HCT116 (cell line): ENCODE data around the gene DPP6. TPM values are rescaled to one million over a fixed set of nuclear protein-coding genes. Genes with fewer than 3 reads are reported as not detected.

Experiments
- ATAC-seq: fragments of 200-7000 bp; cut with Tn5 transposase; 2 replicates; pipeline ENCODE4 v1.9.1; 2020; ENCODE audit warnings: mild to moderate bottlenecking, moderate library complexity
- BruUV-seq: library from RNA; stranded (reverse); fragments of 400-500 nt; replicated peaks from 2 replicates; lab custom pipeline; 2021; lab: Mats Ljungman, UMichigan
- CTCF ChIA-PET: fragments of 300-600 bp; sonication (Branson Sonifier 250); formaldehyde crosslinking; loops from one replicate; lab custom pipeline; 2021; ENCODE audit warnings: antibody characterized with exemption; lab: Charles Lee
- POLR2A ChIA-PET: fragments of 300-600, 350-600 bp; sonication (Branson Sonifier 250); formaldehyde crosslinking; loops from one replicate; lab custom pipeline; 2021; ENCODE audit warnings: antibody characterized with exemption; lab: Charles Lee
- RAD21 ChIA-PET, 2 experiments: fragments of 300-600 bp; sonication (Branson Sonifier 250); formaldehyde crosslinking; loops; one replicate each; lab custom pipeline; 2023; ENCODE audit warnings: low total read pairs in 2 of 2; ENCODE audit not compliant: uncharacterized antibody in 2 of 2, unreplicated experiment in 2 of 2, low non-redundant PET in 1 of 2; lab: Charles Lee
- DNase-seq: peaks from one replicate; pipeline ENCODE4 v3.0.0-alpha.2; 2010; ENCODE audit warnings: low read depth, low spot score
- H2AFZ ChIP-seq: fragments of 200-600 bp; shearing (Covaris generic), sonication (generic); 2 replicates; pipeline ENCODE4 v1.6.1; 2017; ENCODE audit warnings: low read depth, mixed run types, mixed read lengths, antibody characterized with exemption, low read length; ENCODE audit not compliant: poor library complexity, severe bottlenecking
- H3K27ac ChIP-seq: 2 replicates; pipeline ENCODE4 v1.5.1; 2012; ENCODE audit warnings: low read depth, low read length
- H3K27me3 ChIP-seq: fragments of 200-600 bp; sonication (generic); 2 replicates; pipeline ENCODE4 v1.6.1; 2016; ENCODE audit warnings: mixed run types, low read length, mixed read lengths; ENCODE audit not compliant: insufficient read depth
- H3K36me3 ChIP-seq, 2 experiments: fragments of 200-500 bp in 1 of 2; fragments of 200-600 bp in 1 of 2; sonication (Bioruptor generic) in 1 of 2; sonication (generic) in 1 of 2; 2 replicates each; pipeline versions ENCODE4 v1.5.1 to v1.6.1; 2014 to 2016; ENCODE audit warnings: low read length in 2 of 2, inconsistent platforms in 1 of 2, mixed read lengths in 1 of 2, mixed run types in 1 of 2; ENCODE audit not compliant: insufficient read depth in 2 of 2, control insufficient read depth in 1 of 2
- H3K4me1 ChIP-seq, 2 experiments: fragments of 200-600 bp in 1 of 2; sonication (generic) in 1 of 2; 2 replicates each; pipeline versions ENCODE4 v1.5.1 to v1.6.1; 2012 to 2017; ENCODE audit warnings: low read length in 2 of 2, inconsistent platforms in 1 of 2, mild to moderate bottlenecking in 1 of 2, mixed read lengths in 1 of 2, mixed run types in 1 of 2, moderate library complexity in 1 of 2; ENCODE audit not compliant: insufficient read depth in 2 of 2, control insufficient read depth in 1 of 2
- H3K4me2 ChIP-seq: fragments of 200-600 bp; sonication (generic); 2 replicates; pipeline ENCODE4 v1.6.1; 2017; ENCODE audit warnings: mixed run types, low read length, mixed read lengths
- H3K4me3 ChIP-seq, 2 experiments: fragments of 200-600 bp in 1 of 2; sonication (generic) in 1 of 2; replicated peaks in 1 of 2; 2 replicates each; pipeline ENCODE4 v1.5.1; 2011 to 2016; ENCODE audit warnings: low read length in 2 of 2, control low read depth in 1 of 2, low read depth in 1 of 2, mild to moderate bottlenecking in 1 of 2, mixed read lengths in 1 of 2, mixed run types in 1 of 2
- H3K79me2 ChIP-seq: fragments of 200-600 bp; sonication (generic); 2 replicates; pipeline ENCODE4 v1.6.1; 2017; ENCODE audit warnings: mild to moderate bottlenecking, mixed run types, low read length, moderate library complexity, mixed read lengths; ENCODE audit not compliant: insufficient read depth
- H3K9ac ChIP-seq: fragments of 200-600 bp; sonication (generic); 2 replicates; pipeline ENCODE4 v1.6.1; 2016; ENCODE audit warnings: low read length, mixed read lengths
- H3K9me2 ChIP-seq: fragments of 200-600 bp; sonication (generic), shearing (Covaris generic); 2 replicates; pipeline ENCODE4 v1.6.1; 2017; ENCODE audit warnings: mixed run types, mild to moderate bottlenecking, moderate library complexity; ENCODE audit not compliant: insufficient read depth
- H3K9me3 ChIP-seq, 2 experiments: fragments of 200-500 bp in 1 of 2; fragments of 200-600 bp in 1 of 2; sonication (Bioruptor generic) in 1 of 2; sonication (generic) in 1 of 2; 2 replicates each; pipeline ENCODE4 v1.6.1; 2014 to 2017; ENCODE audit warnings: low read length in 2 of 2, mixed read lengths in 2 of 2, inconsistent platforms in 1 of 2, low read depth in 1 of 2, mild to moderate bottlenecking in 1 of 2, mixed run types in 1 of 2, moderate library complexity in 1 of 2; ENCODE audit not compliant: control insufficient read depth in 1 of 2, insufficient read depth in 1 of 2
- H4K20me1 ChIP-seq: fragments of 200-600 bp; sonication (generic), shearing (Covaris generic); 2 replicates; pipeline ENCODE4 v1.6.1; 2017; ENCODE audit warnings: mixed run types, mild to moderate bottlenecking, moderate library complexity; ENCODE audit not compliant: insufficient read depth
- ATF3 ChIP-seq: IDR thresholded peaks from 2 replicates; pipeline ENCODE4 v1.6.1; 2012
- CEBPB ChIP-seq: IDR thresholded peaks from 2 replicates; pipeline ENCODE4 v1.6.1; 2012; ENCODE audit warnings: low read depth
- CTCF ChIP-seq, 3 experiments: fragments of 200-600 bp in 1 of 3; sonication (generic) in 1 of 3; IDR thresholded peaks in 2 of 3; conservative IDR thresholded peaks in 1 of 3; 2 replicates each; pipeline ENCODE4 v1.5.1; 2012 to 2017; ENCODE audit warnings: low read depth in 2 of 3, low read length in 2 of 3, antibody characterized with exemption in 1 of 3, borderline replicate concordance in 1 of 3, control low read depth in 1 of 3, mild to moderate bottlenecking in 1 of 3, mixed read lengths in 1 of 3, mixed run types in 1 of 3, moderate library complexity in 1 of 3; ENCODE audit not compliant: insufficient read depth in 1 of 3
- ELF1 ChIP-seq: IDR thresholded peaks from 2 replicates; pipeline ENCODE4 v1.6.1; 2012; ENCODE audit warnings: low read depth, borderline replicate concordance
- EZH2phosphoT487 ChIP-seq: fragments of 200-600 bp; IDR thresholded peaks from 2 replicates; pipeline ENCODE4 v1.6.1; 2018; ENCODE audit warnings: antibody characterized with exemption, borderline replicate concordance
- JUND ChIP-seq: IDR thresholded peaks from 2 replicates; pipeline ENCODE4 v1.6.1; 2012
- POLR2AphosphoS5 ChIP-seq: IDR thresholded peaks from 2 replicates; pipeline ENCODE4 v1.6.1; 2011; ENCODE audit warnings: mild to moderate bottlenecking, low read depth, low read length, moderate library complexity
- SIN3A ChIP-seq: IDR thresholded peaks from 2 replicates; pipeline ENCODE4 v1.6.1; 2012; ENCODE audit warnings: low read depth
- SP1 ChIP-seq: IDR thresholded peaks from 2 replicates; pipeline ENCODE4 v1.6.1; 2012; ENCODE audit warnings: low read depth
- SRF ChIP-seq: IDR thresholded peaks from 2 replicates; pipeline ENCODE4 v1.6.1; 2012; ENCODE audit warnings: low read depth
- YY1 ChIP-seq: IDR thresholded peaks from 2 replicates; pipeline ENCODE4 v1.6.1; 2011; ENCODE audit warnings: low read length, low read depth, moderate library complexity, mild to moderate bottlenecking; ENCODE audit not compliant: insufficient replicate concordance; ENCODE audit errors: extremely low read depth
- ZBTB33 ChIP-seq: IDR thresholded peaks from 2 replicates; pipeline ENCODE4 v1.6.1; 2011; ENCODE audit warnings: mild to moderate bottlenecking, low read length, moderate library complexity; ENCODE audit not compliant: insufficient replicate concordance; ENCODE audit errors: extremely low read depth
- ZFX ChIP-seq: fragments of 450-650 bp; IDR thresholded peaks from 2 replicates; pipeline ENCODE4 v1.6.1; 2017
- ZNF274 ChIP-seq: fragments of 200-500 bp; sonication (Bioruptor generic); IDR thresholded peaks from 2 replicates; pipeline ENCODE4 v1.6.1; 2014; ENCODE audit warnings: mild to moderate bottlenecking, low read depth, low read length, inconsistent platforms
- intact Hi-C: fragments of 100-400 bp; cut with micrococcal nuclease; formaldehyde crosslinking; loops from 2 replicates; pipeline ENCODE4 v1.10.0; 2022
- total RNA-seq: library from RNA; stranded (reverse); gene quantifications from one replicate; pipeline ENCODE4 v1.2.1, GENCODE V29; 2021; ENCODE audit not compliant: unreplicated experiment

The DPP6 gene
- total RNA-seq, 1 experiment from 2014 or later = not detected

- ChIA-PET CTCF (no interaction called here), RAD21 (no interaction called here), POLR2A (no interaction called here)
- Histone ChIP-seq H3K9ac (no peak overlapping the region), H3K9me3 (peaks cover 0 to 9% of the 10 kb centered on the region in 2 experiments; a peak in 1 of 4 replicates), H3K36me3 (no peaks in the 10 kb centered on the region), H3K9me2 (no peaks in the 10 kb centered on the region), H3K4me3 (no peak overlapping the region), H3K79me2 (no peaks in the 10 kb centered on the region), H3K27me3 (no peaks in the 10 kb centered on the region), H3K27ac (no peak overlapping the region), H3K4me1 (no peaks in the 10 kb centered on the region), H2AFZ (no peak overlapping the region), H3K4me2 (no peak overlapping the region), H4K20me1 (no peaks in the 10 kb centered on the region)
- intact Hi-C loops = no loop called here
- TF ChIP-seq ATF3 (no peak), POLR2AphosphoS5 (no peak), SRF (no peak), CTCF (IDR thresholded peaks at IDR 0.05 in 2 of 3, conservative IDR thresholded peaks at IDR 0.05 in 1 of 3; ENCODE audit: borderline replicate concordance in 1 of 3, insufficient read depth in 1 of 3, low read depth in 2 of 3, low read length in 2 of 3) (no peak), CEBPB (no peak), ELF1 (no peak), JUND (no peak), ZFX (no peak), SIN3A (no peak), YY1 (no peak), ZBTB33 (no peak), SP1 (no peak), EZH2phosphoT487 (no peak), ZNF274 (no peak)
- ATAC-seq (no peak), DNase-seq (no peak)
- no TSS peak for BruUV-seq
These were observed 373.1 kb downstream of the DPP6 start for GRCh38 chr7:154425271-154425670.
